A549 (cell line): ENCODE results near the gene TJP2. TPM values are rescaled to one million over a fixed set of nuclear protein-coding genes. Genes with fewer than 3 reads are reported as not detected.
A peak's percentile ranks its signal among the peaks of the same experiment; 100 is the strongest.

Experiments
- ATAC-seq, 2 experiments: fragments of 200-7000 bp in 1 of 2; fragments of >200 bp in 1 of 2; cut with Nextera tagmentation in 1 of 2; cut with Tn5 transposase in 1 of 2; 3 replicates each; pipeline versions ENCODE4 v1.8.0 to v1.9.1; 2018 to 2020; ENCODE audit warnings: mild to moderate bottlenecking in 1 of 2, moderate library complexity in 1 of 2
- CTCF ChIA-PET: fragments of 300-600 bp; sonication (Branson Sonifier 250); formaldehyde crosslinking; extraction: SDS; loops from one replicate; lab custom pipeline; 2021; ENCODE audit warnings: antibody characterized with exemption, inconsistent platforms; lab: Yijun Ruan, JAX
- POLR2A ChIA-PET: fragments of 350-600 bp; formaldehyde crosslinking; extraction: SDS; loops from one replicate; lab custom pipeline; 2021; ENCODE audit warnings: antibody characterized with exemption, inconsistent platforms; lab: Yijun Ruan, JAX
- DNase-seq, 2 experiments: peaks; one replicate each; pipeline versions ENCODE4 v3.0.0 to v3.0.0-alpha.2; 2011 to 2016; ENCODE audit warnings: low read depth in 1 of 2, low spot score in 1 of 2
- FAIRE-seq: peaks from 2 replicates; lab custom pipeline; 2011; peaks lifted over from hg19 to GRCh38; lab: Jason Lieb, UNC
- H3K27ac ChIP-seq, 2 experiments: fragments of >200 bp; sonication (Bioruptor Twin); formaldehyde crosslinking; 3 replicates each; pipeline ENCODE4 v1.5.1; 2016 to 2017
- H3K4me1 ChIP-seq: fragments of >200 bp; sonication (Bioruptor Twin); formaldehyde crosslinking; 3 replicates; pipeline ENCODE4 v1.6.1; 2016
- H3K4me2 ChIP-seq: fragments of >200 bp; sonication (Bioruptor Twin); formaldehyde crosslinking; 3 replicates; pipeline ENCODE4 v1.6.1; 2016
- H3K4me3 ChIP-seq: fragments of >200 bp; sonication (Bioruptor Twin); formaldehyde crosslinking; 3 replicates; pipeline ENCODE4 v1.5.1; 2016
- H3K9me3 ChIP-seq: fragments of >200 bp; sonication (Bioruptor Twin); formaldehyde crosslinking; 3 replicates; pipeline ENCODE4 v1.6.1; 2016
- CBX2 ChIP-seq: fragments of 200-600 bp; sonication (generic); IDR thresholded peaks from 2 replicates; pipeline ENCODE4 v1.6.1; 2016; ENCODE audit warnings: low read depth, mild to moderate bottlenecking, borderline replicate concordance
- EHF ChIP-seq: fragments of 250-450 bp; sonication (Bioruptor Pico); IDR thresholded peaks from 2 replicates; pipeline ENCODE4 v1.5.0; 2020; ENCODE audit warnings: mild to moderate bottlenecking
- EHMT2 ChIP-seq: fragments of 200-600 bp; sonication (generic); IDR thresholded peaks from 2 replicates; pipeline ENCODE4 v1.6.1; 2016; ENCODE audit warnings: antibody characterized with exemption, low read depth, mild to moderate bottlenecking, moderate library complexity
- FOXS1 ChIP-seq: fragments of 250-450 bp; sonication (Bioruptor Pico); IDR thresholded peaks from 2 replicates; pipeline ENCODE4 v1.5.0; 2020; ENCODE audit warnings: mild to moderate bottlenecking, moderate library complexity
- HOXB5 ChIP-seq: fragments of 250-450 bp; sonication (Bioruptor Pico); IDR thresholded peaks from 2 replicates; pipeline ENCODE4 v1.5.0; 2020; ENCODE audit warnings: mild to moderate bottlenecking, moderate library complexity
- KDM1A ChIP-seq: fragments of 200-600 bp; sonication (generic); IDR thresholded peaks from 2 replicates; pipeline ENCODE4 v1.6.1; 2016; ENCODE audit warnings: low read depth, mild to moderate bottlenecking
- MAFK ChIP-seq: fragments of 450-650 bp; IDR thresholded peaks from 2 replicates; pipeline ENCODE4 v1.6.1; 2014; ENCODE audit not compliant: partially characterized antibody
- MYC ChIP-seq: IDR thresholded peaks from 2 replicates; pipeline ENCODE4 v1.6.1; 2012; ENCODE audit warnings: mild to moderate bottlenecking, inconsistent platforms, low read length, improper control_type of control experiment, borderline replicate concordance
- NPAS2 ChIP-seq: fragments of 250-450 bp; sonication (Bioruptor Pico); IDR thresholded peaks from 2 replicates; pipeline ENCODE4 v1.8.0; 2022; ENCODE audit warnings: mild to moderate bottlenecking, moderate library complexity, borderline replicate concordance
- POLR2AphosphoS2 ChIP-seq: conservative IDR thresholded peaks from 2 replicates; pipeline ENCODE4 v1.6.1; 2012; ENCODE audit warnings: low read length, improper control_type of control experiment, inconsistent platforms
- RAD21 ChIP-seq, 2 experiments: fragments of >200 bp in 1 of 2; sonication (Bioruptor Twin) in 1 of 2; formaldehyde crosslinking in 1 of 2; IDR thresholded peaks in 1 of 2; conservative IDR thresholded peaks in 1 of 2; 2 replicates in 1 of 2; 3 replicates in 1 of 2; pipeline ENCODE4 v1.6.1; 2012 to 2018; ENCODE audit warnings: inconsistent platforms in 1 of 2
- ZNF302 ChIP-seq: fragments of 250-450 bp; sonication (Bioruptor Pico); IDR thresholded peaks from 2 replicates; pipeline ENCODE4 v1.9.0; 2021; ENCODE audit warnings: inconsistent platforms, mild to moderate bottlenecking, moderate library complexity
- ZSCAN20 ChIP-seq: fragments of 250-450 bp; sonication (Bioruptor Pico); IDR thresholded peaks from 2 replicates; pipeline ENCODE4 v1.8.0; 2022; ENCODE audit warnings: mild to moderate bottlenecking, moderate library complexity
- WGBS: methylation state at CpG from one replicate; pipeline ENCODE4 v1.1.6; 2017; ENCODE audit errors: missing lambda C conversion rate; 5-methylcytosine and 5-hydroxymethylcytosine counted together
- polyA plus RNA-seq, 4 experiments: library from polyadenylated mRNA; depleted of rRNA in 3 of 4; stranded (reverse); fragments of >200 nt; fragmentation: RNase III in 1 of 4; extraction: RNeasy Plus Mini Kit Qiagen cat#74134 plus additional on column Dnase treatment in 1 of 4; gene quantifications; 2 replicates in 3 of 4; 3 replicates in 1 of 4; pipeline ENCODE4 v1.2.3, GENCODE V29; 2011 to 2017
- TF ChIP-seq, protein P1 (sequence below): fragments of 200-600 bp; sonication (generic); IDR thresholded peaks from 2 replicates; pipeline ENCODE4 v1.6.1; 2016; ENCODE audit warnings: antibody characterized with exemption, mild to moderate bottlenecking, moderate library complexity
- TF ChIP-seq, protein P2 (sequence below): IDR thresholded peaks from 2 replicates; pipeline ENCODE4 v1.6.1; 2012; ENCODE audit warnings: low read depth, borderline replicate concordance

Gene TJP2
- polyA plus RNA-seq, 2 of the 4 experiments (the other 2 are of a cell fraction), result 1.7 to 3.6 TPM

DNA sequence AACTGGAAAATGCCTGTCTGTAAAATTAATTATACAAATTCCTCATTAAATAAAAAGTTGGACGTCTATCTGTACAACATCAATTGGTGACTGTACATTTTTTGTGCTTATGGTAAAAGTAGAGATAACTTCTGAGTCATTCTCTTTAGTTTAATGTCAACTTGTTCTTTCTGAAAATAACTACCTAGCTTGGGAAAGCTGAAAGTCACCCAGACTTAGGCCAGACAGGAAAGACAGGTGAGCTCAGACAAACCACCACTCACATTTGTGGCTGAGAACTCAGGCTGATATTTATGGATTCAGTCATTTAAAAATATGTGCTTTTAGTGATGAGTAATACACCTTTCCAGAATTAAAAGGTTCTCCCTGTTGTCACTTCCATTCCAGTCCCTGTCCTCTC lies 119.1 kb downstream of the TJP2 start:
- TF ChIP-seq KDM1A (no peak), HOXB5 (CRISPR knock-in tag) (no peak), ZSCAN20 (CRISPR knock-in tag) (no peak), EHF (no peak), EHMT2 (no peak), FOXS1 (CRISPR knock-in tag) (no peak), ZNF302 (CRISPR knock-in tag) (no peak)
- TF ChIP-seq, protein P1, sequence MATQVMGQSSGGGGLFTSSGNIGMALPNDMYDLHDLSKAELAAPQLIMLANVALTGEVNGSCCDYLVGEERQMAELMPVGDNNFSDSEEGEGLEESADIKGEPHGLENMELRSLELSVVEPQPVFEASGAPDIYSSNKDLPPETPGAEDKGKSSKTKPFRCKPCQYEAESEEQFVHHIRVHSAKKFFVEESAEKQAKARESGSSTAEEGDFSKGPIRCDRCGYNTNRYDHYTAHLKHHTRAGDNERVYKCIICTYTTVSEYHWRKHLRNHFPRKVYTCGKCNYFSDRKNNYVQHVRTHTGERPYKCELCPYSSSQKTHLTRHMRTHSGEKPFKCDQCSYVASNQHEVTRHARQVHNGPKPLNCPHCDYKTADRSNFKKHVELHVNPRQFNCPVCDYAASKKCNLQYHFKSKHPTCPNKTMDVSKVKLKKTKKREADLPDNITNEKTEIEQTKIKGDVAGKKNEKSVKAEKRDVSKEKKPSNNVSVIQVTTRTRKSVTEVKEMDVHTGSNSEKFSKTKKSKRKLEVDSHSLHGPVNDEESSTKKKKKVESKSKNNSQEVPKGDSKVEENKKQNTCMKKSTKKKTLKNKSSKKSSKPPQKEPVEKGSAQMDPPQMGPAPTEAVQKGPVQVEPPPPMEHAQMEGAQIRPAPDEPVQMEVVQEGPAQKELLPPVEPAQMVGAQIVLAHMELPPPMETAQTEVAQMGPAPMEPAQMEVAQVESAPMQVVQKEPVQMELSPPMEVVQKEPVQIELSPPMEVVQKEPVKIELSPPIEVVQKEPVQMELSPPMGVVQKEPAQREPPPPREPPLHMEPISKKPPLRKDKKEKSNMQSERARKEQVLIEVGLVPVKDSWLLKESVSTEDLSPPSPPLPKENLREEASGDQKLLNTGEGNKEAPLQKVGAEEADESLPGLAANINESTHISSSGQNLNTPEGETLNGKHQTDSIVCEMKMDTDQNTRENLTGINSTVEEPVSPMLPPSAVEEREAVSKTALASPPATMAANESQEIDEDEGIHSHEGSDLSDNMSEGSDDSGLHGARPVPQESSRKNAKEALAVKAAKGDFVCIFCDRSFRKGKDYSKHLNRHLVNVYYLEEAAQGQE, result no peak
- TF ChIP-seq, protein P2, sequence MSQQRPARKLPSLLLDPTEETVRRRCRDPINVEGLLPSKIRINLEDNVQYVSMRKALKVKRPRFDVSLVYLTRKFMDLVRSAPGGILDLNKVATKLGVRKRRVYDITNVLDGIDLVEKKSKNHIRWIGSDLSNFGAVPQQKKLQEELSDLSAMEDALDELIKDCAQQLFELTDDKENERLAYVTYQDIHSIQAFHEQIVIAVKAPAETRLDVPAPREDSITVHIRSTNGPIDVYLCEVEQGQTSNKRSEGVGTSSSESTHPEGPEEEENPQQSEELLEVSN, result no peak
- no peak for ATAC-seq
- Histone ChIP-seq H3K4me1 (no peaks in the 10 kb centered on the region), H3K27ac (no peak overlapping the region), H3K4me2 (no peak overlapping the region), H3K4me3 (no peak overlapping the region), H3K9me3 (no peaks in the 10 kb centered on the region)
- no peak for FAIRE-seq
- ChIA-PET CTCF (interaction anchor here (1.4 kb wide), 1 partner anchor 12 kb away, joined by 3 read pairs; no protein-coding TSS in a partner anchor), POLR2A (no interaction called here)
- WGBS, result 0% methylated on average over 1 of the region's 1 CpG
- DNase-seq, result no peak

DNA sequence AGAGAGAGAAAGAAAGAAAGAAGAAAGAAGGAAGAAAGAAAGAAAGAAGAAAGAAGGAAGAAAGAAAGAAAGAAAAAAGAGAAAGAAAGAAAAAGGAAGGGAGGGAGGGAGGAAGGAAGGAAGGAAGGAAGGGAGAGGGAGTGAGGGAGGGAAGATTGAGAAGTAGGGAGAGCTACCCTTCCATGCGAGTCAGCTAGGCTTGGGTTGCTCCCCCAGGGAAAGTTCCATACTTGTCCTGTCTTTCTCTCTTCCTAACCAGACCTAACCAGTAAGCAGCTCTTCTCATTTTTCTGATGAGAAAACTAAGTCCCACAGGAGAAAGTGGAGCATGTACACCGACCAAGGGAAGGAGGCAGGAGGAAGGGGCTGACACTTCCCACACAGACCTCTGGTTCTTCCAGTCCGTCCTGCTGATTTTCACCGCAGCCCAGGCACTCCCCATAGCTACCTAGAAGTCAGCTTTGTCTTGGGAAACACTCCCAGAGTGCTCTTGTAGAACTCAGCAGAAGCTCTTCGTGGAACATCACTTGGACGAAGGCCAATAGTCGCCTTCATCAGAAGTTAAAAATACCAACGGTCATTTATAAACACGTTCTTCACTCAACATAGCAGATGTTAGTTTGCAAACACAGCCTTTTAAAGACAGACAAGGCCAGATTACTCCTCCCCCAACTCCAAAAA lies 121.9 kb downstream of the TJP2 start:
- H3K27ac ChIP-seq, result no peak overlapping the region
- no peak for ATAC-seq
- TF ChIP-seq MYC, result no peak
- TF ChIP-seq NPAS2 (CRISPR knock-in tag), result no peak
- no peak for TF ChIP-seq CBX2
- TF ChIP-seq POLR2AphosphoS2, result no peak
- TF ChIP-seq, all 56 proteins: peak for 0
- DNase-seq (no peak), FAIRE-seq (no peak)
- ChIA-PET CTCF (interaction anchor here (0.9 to 2.0 kb wide), 3 partner anchors 9 to 22 kb away, joined by 3 to 5 read pairs (median 3); no protein-coding TSS in a partner anchor), POLR2A (no interaction called here)
- no peak overlapping the region for H3K4me2 ChIP-seq
- no peak overlapping the region for H3K4me3 ChIP-seq
- no peaks in the 10 kb centered on the region for H3K4me1 ChIP-seq
- H3K9me3 ChIP-seq, result no peaks in the 10 kb centered on the region
- WGBS, result 22% methylated on average over 9 of the region's 9 CpGs

DNA sequence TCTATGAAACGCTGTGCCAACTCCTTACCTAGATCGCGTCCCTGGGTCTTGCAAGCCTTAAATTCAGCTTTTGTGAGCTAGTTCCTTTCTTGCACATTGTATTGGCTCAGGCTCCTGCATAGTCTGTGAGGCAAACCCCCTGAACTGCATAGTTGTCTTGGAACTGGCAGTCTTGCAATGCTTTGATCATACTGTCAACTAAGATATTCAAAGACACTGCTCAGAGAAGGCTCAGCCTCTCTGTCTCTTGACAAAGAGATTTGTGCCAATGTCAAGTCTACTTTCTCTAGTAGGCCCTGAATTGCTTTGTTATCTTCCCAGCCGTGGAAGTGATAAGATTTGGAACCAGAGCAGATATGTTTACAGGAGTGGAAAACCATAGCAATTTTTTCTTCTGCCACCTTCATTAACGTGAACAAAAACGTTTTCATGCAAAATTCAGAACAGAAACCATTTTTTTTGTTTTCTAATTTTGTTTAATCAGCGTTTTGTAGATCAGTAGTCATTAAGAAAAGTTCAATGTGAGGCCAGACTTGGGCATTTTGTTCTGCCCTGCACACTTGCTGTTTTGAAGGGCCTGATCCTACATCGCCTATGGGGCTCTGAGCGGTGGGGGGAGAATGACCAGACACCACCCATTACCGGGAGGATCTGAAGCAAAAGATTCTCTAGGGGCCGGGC lies 123.4 kb downstream of the TJP2 start:
- Histone ChIP-seq H3K4me3 (no peak overlapping the region), H3K4me2 (no peak overlapping the region), H3K9me3 (no peaks in the 10 kb centered on the region), H3K27ac (no peak overlapping the region), H3K4me1 (no peaks in the 10 kb centered on the region)
- TF ChIP-seq RAD21 (conservative IDR thresholded peaks at IDR 0.05 in 1 of 2, IDR thresholded peaks at IDR 0.05 in 1 of 2) (no peak), MAFK (peak; percentile 81), CBX2 (no peak)
- POLR2A ChIA-PET, result no interaction called here
- WGBS, result 44% methylated on average over 11 of the region's 11 CpGs
- FAIRE-seq, result no peak
- CTCF ChIA-PET, result interaction anchor here (1.5 kb wide), 1 partner anchor 20 kb away, joined by 3 read pairs; no protein-coding TSS in a partner anchor
- DNase-seq, result no peak
- no peak for ATAC-seq
